IMR-90 (cell line): Measurements from ENCODE around the gene PRODH2.

ENCODE experiments used
- BHLHE40 ChIP-seq: fragments of 150-350 bp; IDR thresholded peaks from 2 replicates; pipeline ENCODE4 v1.6.1; 2016; ENCODE audit warnings: mild to moderate bottlenecking, low read depth, low read length
- CTCF ChIP-seq: conservative IDR thresholded peaks from 2 replicates; pipeline ENCODE4 v1.5.1; 2012; ENCODE audit warnings: mild to moderate bottlenecking, low read depth, low read length, improper control_type of control experiment
- ELK1 ChIP-seq: fragments of 150-350 bp; IDR thresholded peaks from 2 replicates; pipeline ENCODE4 v1.6.1; 2016; ENCODE audit warnings: low read depth, mild to moderate bottlenecking, low read length, moderate library complexity, borderline replicate concordance
- MAFK ChIP-seq: IDR thresholded peaks from 2 replicates; pipeline ENCODE4 v1.6.1; 2012; ENCODE audit warnings: low read depth, low read length, improper control_type of control experiment
- MAZ ChIP-seq: IDR thresholded peaks from 2 replicates; pipeline ENCODE4 v1.6.1; 2012; ENCODE audit warnings: low read depth, mild to moderate bottlenecking, low read length, improper control_type of control experiment, moderate library complexity, borderline replicate concordance
- MXI1 ChIP-seq: IDR thresholded peaks from 2 replicates; pipeline ENCODE4 v1.6.1; 2012; ENCODE audit warnings: low read depth, mild to moderate bottlenecking, low read length, moderate library complexity, borderline replicate concordance
- NFE2L2 ChIP-seq: fragments of 150-350 bp; IDR thresholded peaks from 2 replicates; pipeline ENCODE4 v1.6.1; 2016; ENCODE audit warnings: low read depth, mild to moderate bottlenecking, low read length
- POLR2A ChIP-seq: IDR thresholded peaks from 2 replicates; pipeline ENCODE4 v1.6.1; 2012; ENCODE audit warnings: mild to moderate bottlenecking, low read depth, low read length
- RAD21 ChIP-seq: IDR thresholded peaks from 2 replicates; pipeline ENCODE4 v1.6.1; 2012; ENCODE audit warnings: low read length, improper control_type of control experiment
- RCOR1 ChIP-seq: IDR thresholded peaks from 2 replicates; pipeline ENCODE4 v1.6.1; 2012; ENCODE audit warnings: mild to moderate bottlenecking, low read length, improper control_type of control experiment; ENCODE audit not compliant: insufficient replicate concordance
- RFX5 ChIP-seq: IDR thresholded peaks from 2 replicates; pipeline ENCODE4 v1.8.0; 2012; ENCODE audit warnings: low read depth, mild to moderate bottlenecking, low read length, moderate library complexity
- SMC3 ChIP-seq: fragments of 150-350 bp; IDR thresholded peaks from 2 replicates; pipeline ENCODE4 v1.6.1; 2016; ENCODE audit warnings: low read depth, mild to moderate bottlenecking, antibody characterized with exemption, low read length, moderate library complexity
- USF2 ChIP-seq: fragments of 150-350 bp; IDR thresholded peaks from 2 replicates; pipeline ENCODE4 v1.6.1; 2017; ENCODE audit warnings: mild to moderate bottlenecking, antibody characterized with exemption, low read length, low read depth

GRCh38 chr19:35860818-35861639 lies 48.4 kb upstream of the PRODH2 start:
- TF ChIP-seq CTCF (no peak), MXI1 (no peak), NFE2L2 (no peak), POLR2A (no peak), MAZ (no peak), ELK1 (no peak), BHLHE40 (no peak), RAD21 (no peak), RCOR1 (no peak), USF2 (no peak), SMC3 (no peak), MAFK (no peak), RFX5 (no peak)
